HepG2 (cell line): ENCODE results near the gene PLEKHG4.

Source experiments
- CAMTA2 ChIP-seq: sonication (generic); formaldehyde crosslinking; IDR thresholded peaks from 2 replicates; pipeline ENCODE4 v1.4.0; 2020; ENCODE audit warnings: mild to moderate bottlenecking, missing genetic modification reagents, borderline replicate concordance
- CTCF ChIP-seq: sonication (generic); formaldehyde crosslinking; IDR thresholded peaks from 2 replicates; pipeline ENCODE4 v1.5.0; 2020; ENCODE audit warnings: mild to moderate bottlenecking, missing genetic modification reagents, moderate library complexity
- LBX2 ChIP-seq: sonication (generic); formaldehyde crosslinking; IDR thresholded peaks from 2 replicates; pipeline ENCODE4 v1.5.0; 2020; ENCODE audit warnings: missing genetic modification reagents, mild to moderate bottlenecking, borderline replicate concordance
- POLR2A ChIP-seq, 2 experiments: IDR thresholded peaks; 2 replicates each; pipeline ENCODE4 v1.6.1; 2011; ENCODE audit warnings: low read depth in 2 of 2, low read length in 2 of 2, mild to moderate bottlenecking in 1 of 2, moderate library complexity in 1 of 2; ENCODE audit not compliant: insufficient read depth in 1 of 2
- POLR2AphosphoS5 ChIP-seq: IDR thresholded peaks from 2 replicates; pipeline ENCODE4 v1.6.1; 2012; ENCODE audit warnings: low read depth, low read length
- RXRA ChIP-seq: sonication (generic); formaldehyde crosslinking; IDR thresholded peaks from 2 replicates; pipeline ENCODE4 v1.5.1; 2020; ENCODE audit warnings: missing genetic modification reagents
- SMAD3 ChIP-seq: sonication (generic); formaldehyde crosslinking; IDR thresholded peaks from 2 replicates; pipeline ENCODE4 v1.4.0; 2020; ENCODE audit warnings: missing genetic modification reagents
- SRSF1 ChIP-seq: fragments of 200-400 bp; formaldehyde crosslinking; optimal IDR thresholded peaks from 2 replicates; pipeline ENCODE3; 2017; ENCODE audit warnings: mild to moderate bottlenecking, low read depth, low read length, moderate library complexity
- ZNF281 ChIP-seq: sonication (generic); formaldehyde crosslinking; IDR thresholded peaks from 2 replicates; pipeline ENCODE4 v1.4.0; 2020; ENCODE audit warnings: missing genetic modification reagents, borderline replicate concordance
- TF ChIP-seq, protein P1 (sequence below): sonication (generic); formaldehyde crosslinking; IDR thresholded peaks from 2 replicates; pipeline ENCODE4 v1.4.0; 2020; ENCODE audit warnings: low read depth, missing genetic modification reagents

- TF ChIP-seq LBX2 (no peak), SMAD3 (CRISPR knock-in tag) (no peak), ZNF281 (CRISPR knock-in tag) (no peak), CAMTA2 (CRISPR knock-in tag) (no peak), CTCF (CRISPR knock-in tag) (no peak), POLR2AphosphoS5 (no peak), POLR2A (IDR thresholded peaks at IDR 0.05; ENCODE audit: insufficient read depth in 1 of 2, low read depth in 2 of 2, low read length in 2 of 2) (no peak), SRSF1 (no peak), RXRA (CRISPR knock-in tag) (no peak)
- TF ChIP-seq, protein P1, sequence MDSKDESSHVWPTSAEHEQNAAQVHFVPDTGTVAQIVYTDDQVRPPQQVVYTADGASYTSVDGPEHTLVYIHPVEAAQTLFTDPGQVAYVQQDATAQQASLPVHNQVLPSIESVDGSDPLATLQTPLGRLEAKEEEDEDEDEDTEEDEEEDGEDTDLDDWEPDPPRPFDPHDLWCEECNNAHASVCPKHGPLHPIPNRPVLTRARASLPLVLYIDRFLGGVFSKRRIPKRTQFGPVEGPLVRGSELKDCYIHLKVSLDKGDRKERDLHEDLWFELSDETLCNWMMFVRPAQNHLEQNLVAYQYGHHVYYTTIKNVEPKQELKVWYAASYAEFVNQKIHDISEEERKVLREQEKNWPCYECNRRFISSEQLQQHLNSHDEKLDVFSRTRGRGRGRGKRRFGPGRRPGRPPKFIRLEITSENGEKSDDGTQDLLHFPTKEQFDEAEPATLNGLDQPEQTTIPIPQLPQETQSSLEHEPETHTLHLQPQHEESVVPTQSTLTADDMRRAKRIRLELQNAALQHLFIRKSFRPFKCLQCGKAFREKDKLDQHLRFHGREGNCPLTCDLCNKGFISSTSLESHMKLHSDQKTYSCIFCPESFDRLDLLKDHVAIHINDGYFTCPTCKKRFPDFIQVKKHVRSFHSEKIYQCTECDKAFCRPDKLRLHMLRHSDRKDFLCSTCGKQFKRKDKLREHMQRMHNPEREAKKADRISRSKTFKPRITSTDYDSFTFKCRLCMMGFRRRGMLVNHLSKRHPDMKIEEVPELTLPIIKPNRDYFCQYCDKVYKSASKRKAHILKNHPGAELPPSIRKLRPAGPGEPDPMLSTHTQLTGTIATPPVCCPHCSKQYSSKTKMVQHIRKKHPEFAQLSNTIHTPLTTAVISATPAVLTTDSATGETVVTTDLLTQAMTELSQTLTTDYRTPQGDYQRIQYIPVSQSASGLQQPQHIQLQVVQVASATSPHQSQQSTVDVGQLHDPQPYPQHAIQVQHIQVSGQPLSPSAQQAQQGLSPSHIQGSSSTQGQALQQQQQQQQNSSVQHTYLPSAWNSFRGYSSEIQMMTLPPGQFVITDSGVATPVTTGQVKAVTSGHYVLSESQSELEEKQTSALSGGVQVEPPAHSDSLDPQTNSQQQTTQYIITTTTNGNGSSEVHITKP: no peak
Observed at GRCh38 chr16:67299269-67299668, 19.9 kb downstream of the PLEKHG4 start.
